HG02588 (cell line): ENCODE measurements around the gene IKZF1.
"Not testable (repeated sequence)": the region's sequence is repeated elsewhere in the genome, so short reads cannot be mapped to it uniquely, and the experiment has no call there.

Experiments used
- ATAC-seq: cut with Tn5 transposase; IDR thresholded peaks from one replicate; pipeline ENCODE4 v1.9.1; 2021; ENCODE audit warnings: mild to moderate bottlenecking, moderate library complexity; ENCODE audit not compliant: unreplicated experiment

IKZF1 gene

GRCh38 chr7:50331564-50332208 lies 27.2 kb downstream of the IKZF1 start:
- ATAC-seq: peak; percentile 47

- no peak for ATAC-seq
These were observed 28.0 kb downstream of the IKZF1 start for GRCh38 chr7:50332241-50333165.

- ATAC-seq: no peak
These were observed 28.7 kb downstream of the IKZF1 start for GRCh38 chr7:50333221-50333651.

GRCh38 chr7:50334341-50334994 lies 30.0 kb downstream of the IKZF1 start:
- no peak for ATAC-seq

GRCh38 chr7:50335230-50335794 lies 30.8 kb downstream of the IKZF1 start:
- ATAC-seq: no peak

GRCh38 chr7:50335795-50336754 lies 31.6 kb downstream of the IKZF1 start:
- ATAC-seq: peak; percentile 30

- ATAC-seq: no peak
These were observed 32.6 kb downstream of the IKZF1 start for GRCh38 chr7:50336894-50337703.

- not testable (repeated sequence) for ATAC-seq
These were observed 35.0 kb downstream of the IKZF1 start for GRCh38 chr7:50339472-50339871.

- ATAC-seq: no peak
These were observed 35.5 kb downstream of the IKZF1 start for GRCh38 chr7:50339990-50340500.

- ATAC-seq: no peak
These were observed 37.2 kb downstream of the IKZF1 start for GRCh38 chr7:50341724-50342123.

- ATAC-seq: no peak
These were observed 38.1 kb downstream of the IKZF1 start for GRCh38 chr7:50342616-50343114.

GRCh38 chr7:50346545-50347497 lies 42.3 kb downstream of the IKZF1 start:
- ATAC-seq: no peak

GRCh38 chr7:50347693-50348092 lies 43.2 kb downstream of the IKZF1 start:
- no peak for ATAC-seq

GRCh38 chr7:50348469-50349162 lies 44.1 kb downstream of the IKZF1 start:
- no peak for ATAC-seq

- no peak for ATAC-seq
These were observed 44.9 kb downstream of the IKZF1 start for GRCh38 chr7:50349399-50349798.

GRCh38 chr7:50349963-50350944 lies 45.7 kb downstream of the IKZF1 start:
- ATAC-seq: peak; percentile 77
